Fibroblast of lung (primary cell): ENCODE measurements around the gene KNOP1. TPM values are rescaled to one million over a fixed set of nuclear protein-coding genes. Genes with fewer than 3 reads are reported as not detected.
"Not testable (repeated sequence)": the region's sequence is repeated elsewhere in the genome, so short reads cannot be mapped to it uniquely, and the experiment has no call there.

Experiments used
- DNase-seq, 2 donors: peaks; one replicate each; pipeline versions ENCODE4 v3.0.0 to v3.0.0-alpha.2; 2010; ENCODE audit warnings: low read depth in 2 of 2
- H2AFZ ChIP-seq: 2 replicates; pipeline ENCODE4 v1.5.1; 2012; ENCODE audit warnings: low read length, control low read depth, inconsistent platforms
- H3K27ac ChIP-seq: 2 replicates; pipeline ENCODE4 v1.5.1; 2011; ENCODE audit warnings: low read length, control low read depth; ENCODE audit not compliant: insufficient read depth
- H3K27me3 ChIP-seq: 2 replicates; pipeline ENCODE4 v1.5.1; 2011; ENCODE audit warnings: mild to moderate bottlenecking, low read length; ENCODE audit not compliant: control insufficient read depth, insufficient read depth
- H3K36me3 ChIP-seq: 2 replicates; pipeline ENCODE4 v1.5.1; 2011; ENCODE audit warnings: low read length; ENCODE audit not compliant: control insufficient read depth, insufficient read depth
- H3K4me1 ChIP-seq: 2 replicates; pipeline ENCODE4 v1.5.1; 2011; ENCODE audit warnings: low read length; ENCODE audit not compliant: control insufficient read depth, insufficient read depth; ENCODE audit errors: extremely low read depth
- H3K4me2 ChIP-seq: 2 replicates; pipeline ENCODE4 v1.5.1; 2011; ENCODE audit warnings: low read length, control low read depth; ENCODE audit not compliant: insufficient read depth; ENCODE audit errors: extremely low read depth
- H3K4me3 ChIP-seq, 4 experiments: fragments of 200-600 bp in 1 of 4; sonication (generic) in 1 of 4; replicated peaks in 1 of 4; 2 replicates each; pipeline ENCODE4 v1.5.1; 2011 to 2016; ENCODE audit warnings: low read length in 4 of 4, low read depth in 3 of 4, mild to moderate bottlenecking in 3 of 4, control low read depth in 2 of 4, inconsistent platforms in 1 of 4, mixed read lengths in 1 of 4; ENCODE audit not compliant: insufficient read depth in 1 of 4; ENCODE audit errors: control extremely low read depth in 1 of 4
- H3K79me2 ChIP-seq: 2 replicates; pipeline ENCODE4 v1.5.1; 2012; ENCODE audit warnings: mild to moderate bottlenecking, low read length, inconsistent platforms; ENCODE audit not compliant: control insufficient read depth, insufficient read depth
- H3K9ac ChIP-seq: 2 replicates; pipeline ENCODE4 v1.5.1; 2011; ENCODE audit warnings: mild to moderate bottlenecking, low read length, control low read depth; ENCODE audit not compliant: insufficient read depth
- H3K9me3 ChIP-seq: 2 replicates; pipeline ENCODE4 v1.5.1; 2012; ENCODE audit warnings: low read depth, low read length; ENCODE audit not compliant: control insufficient read depth, insufficient read depth
- H4K20me1 ChIP-seq: 2 replicates; pipeline ENCODE4 v1.5.1; 2011; ENCODE audit warnings: low read length; ENCODE audit not compliant: control insufficient read depth, insufficient read depth; ENCODE audit errors: extremely low read depth
- EZH2 ChIP-seq: IDR thresholded peaks from 2 replicates; pipeline ENCODE4 v1.5.1; 2012; ENCODE audit warnings: low read length, control low read depth, mild to moderate bottlenecking; ENCODE audit errors: missing control alignments
- polyA plus RNA-seq, 2 donors: library from polyadenylated mRNA; depleted of rRNA in 1 of 2; stranded (reverse) in 1 of 2; unstranded in 1 of 2; fragments of >200 nt; gene quantifications; 2 replicates each; pipeline ENCODE4 v1.2.1, GENCODE V29; 2011 to 2012; ENCODE audit warnings: missing spikeins in 1 of 2
- total RNA-seq: library from RNA; depleted of rRNA; stranded (reverse); fragments of >200 nt; gene quantifications from 2 replicates; pipeline ENCODE4 v1.2.1, GENCODE V29; 2014
- TF ChIP-seq, protein P1 (sequence below), 2 donors: IDR thresholded peaks in 1 of 2; conservative IDR thresholded peaks in 1 of 2; 1 replicate in 1 of 2; 2 replicates in 1 of 2; pipeline ENCODE4 v1.5.1; 2011 to 2012; ENCODE audit warnings: low read length in 2 of 2, control low read depth in 1 of 2, inconsistent platforms in 1 of 2, low read depth in 1 of 2, mild to moderate bottlenecking in 1 of 2

KNOP1 gene
- total and polyA plus RNA-seq, 2 donors (not counting 1 experiment from before 2014, with no cell fraction given), result 7.8 to 12.1 TPM

DNA sequence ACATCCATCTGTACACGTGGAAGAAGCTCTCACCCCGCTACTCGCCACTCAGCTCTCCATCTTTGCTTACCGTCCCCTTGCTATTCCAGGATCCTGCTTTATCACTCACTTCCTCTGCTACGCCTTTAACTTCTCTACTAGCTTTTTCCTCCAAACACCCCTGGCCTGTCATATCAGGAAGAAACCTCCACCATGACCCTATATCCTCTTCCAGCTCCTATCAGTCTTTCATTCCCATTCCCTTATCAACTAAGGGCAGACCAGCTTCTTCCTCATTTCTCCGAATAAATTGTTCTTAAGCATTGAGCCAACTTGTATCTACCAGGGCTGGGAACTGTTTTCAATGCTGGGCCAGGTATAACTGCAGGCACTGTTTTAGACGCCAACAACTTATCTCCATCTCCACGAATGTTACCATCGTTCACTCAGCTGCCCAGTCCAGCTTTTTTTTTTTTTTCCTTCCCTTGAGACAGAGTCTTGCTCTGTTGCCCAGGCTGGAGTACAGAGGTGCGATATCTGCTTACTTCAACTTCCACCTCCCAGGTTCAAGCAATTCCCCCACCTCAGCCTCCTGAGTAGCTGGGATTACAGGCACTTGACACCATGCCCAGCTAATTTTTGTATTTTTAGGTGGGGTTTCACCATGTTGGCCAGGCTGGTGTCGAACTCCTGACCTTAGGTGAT lies 4.4 kb upstream of the KNOP1 start:
- TF ChIP-seq, protein P1, sequence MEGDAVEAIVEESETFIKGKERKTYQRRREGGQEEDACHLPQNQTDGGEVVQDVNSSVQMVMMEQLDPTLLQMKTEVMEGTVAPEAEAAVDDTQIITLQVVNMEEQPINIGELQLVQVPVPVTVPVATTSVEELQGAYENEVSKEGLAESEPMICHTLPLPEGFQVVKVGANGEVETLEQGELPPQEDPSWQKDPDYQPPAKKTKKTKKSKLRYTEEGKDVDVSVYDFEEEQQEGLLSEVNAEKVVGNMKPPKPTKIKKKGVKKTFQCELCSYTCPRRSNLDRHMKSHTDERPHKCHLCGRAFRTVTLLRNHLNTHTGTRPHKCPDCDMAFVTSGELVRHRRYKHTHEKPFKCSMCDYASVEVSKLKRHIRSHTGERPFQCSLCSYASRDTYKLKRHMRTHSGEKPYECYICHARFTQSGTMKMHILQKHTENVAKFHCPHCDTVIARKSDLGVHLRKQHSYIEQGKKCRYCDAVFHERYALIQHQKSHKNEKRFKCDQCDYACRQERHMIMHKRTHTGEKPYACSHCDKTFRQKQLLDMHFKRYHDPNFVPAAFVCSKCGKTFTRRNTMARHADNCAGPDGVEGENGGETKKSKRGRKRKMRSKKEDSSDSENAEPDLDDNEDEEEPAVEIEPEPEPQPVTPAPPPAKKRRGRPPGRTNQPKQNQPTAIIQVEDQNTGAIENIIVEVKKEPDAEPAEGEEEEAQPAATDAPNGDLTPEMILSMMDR (conservative IDR thresholded peaks at IDR 0.05 in 1 of 2, IDR thresholded peaks at IDR 0.05 in 1 of 2; ENCODE audit: low read depth in 1 of 2, low read length in 2 of 2), result no peak
- no peak for TF ChIP-seq EZH2
- peaks cover 5% of the 10 kb centered on the region for H3K79me2 ChIP-seq

DNA sequence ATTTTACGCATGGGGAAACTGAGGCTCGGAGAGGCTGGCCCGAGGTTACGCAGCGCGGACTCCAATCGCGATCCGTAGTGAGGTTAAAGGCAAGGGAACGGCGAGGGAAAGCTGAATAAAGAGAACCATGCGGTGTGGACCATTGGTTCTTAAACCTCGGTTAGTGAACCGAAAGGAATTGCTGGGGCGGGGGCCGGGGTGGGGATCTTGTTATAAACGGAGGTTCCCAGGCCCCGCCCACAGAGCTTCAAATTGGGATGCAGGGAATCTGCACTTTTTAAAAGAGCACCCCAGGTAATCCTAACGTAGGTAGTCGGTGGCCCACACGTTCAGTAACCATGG lies 568 bp upstream of the KNOP1 start:
- Histone ChIP-seq H3K4me3 (peak overlapping the region; percentile 88 to 95 (median 92)), H3K27ac (peak overlapping the region; percentile 85), H2AFZ (peak overlapping the region; percentile 99), H3K27me3 (no peaks in the 10 kb centered on the region), H3K36me3 (peaks cover 4% of the 10 kb centered on the region), H3K9ac (peak overlapping the region; percentile 71), H3K4me2 (peak overlapping the region; percentile 68), H3K4me1 (no peaks in the 10 kb centered on the region), H4K20me1 (no peaks in the 10 kb centered on the region), H3K9me3 (no peaks in the 10 kb centered on the region), H3K79me2 (peaks cover 24% of the 10 kb centered on the region)
- peak; percentile 18 to 30 for DNase-seq
- TF ChIP-seq EZH2, result no peak
- TF ChIP-seq, protein P1 (conservative IDR thresholded peaks at IDR 0.05 in 1 of 2, IDR thresholded peaks at IDR 0.05 in 1 of 2; ENCODE audit: low read depth in 1 of 2, low read length in 2 of 2), result no peak

More for the DNA sequence above, 4.4 kb upstream of the KNOP1 start:
- no peak overlapping the region for H2AFZ ChIP-seq
- no peak for DNase-seq
- H3K27me3 ChIP-seq, result no peaks in the 10 kb centered on the region
- no peaks in the 10 kb centered on the region for H4K20me1 ChIP-seq
- no peaks in the 10 kb centered on the region for H3K9me3 ChIP-seq
- H3K9ac ChIP-seq, result no peak overlapping the region
- H3K4me3 ChIP-seq, result no peak overlapping the region
- no peaks in the 10 kb centered on the region for H3K4me1 ChIP-seq
- H3K36me3 ChIP-seq, result no peaks in the 10 kb centered on the region
- H3K27ac ChIP-seq, result no peak overlapping the region
- H3K4me2 ChIP-seq, result no peak overlapping the region

DNA sequence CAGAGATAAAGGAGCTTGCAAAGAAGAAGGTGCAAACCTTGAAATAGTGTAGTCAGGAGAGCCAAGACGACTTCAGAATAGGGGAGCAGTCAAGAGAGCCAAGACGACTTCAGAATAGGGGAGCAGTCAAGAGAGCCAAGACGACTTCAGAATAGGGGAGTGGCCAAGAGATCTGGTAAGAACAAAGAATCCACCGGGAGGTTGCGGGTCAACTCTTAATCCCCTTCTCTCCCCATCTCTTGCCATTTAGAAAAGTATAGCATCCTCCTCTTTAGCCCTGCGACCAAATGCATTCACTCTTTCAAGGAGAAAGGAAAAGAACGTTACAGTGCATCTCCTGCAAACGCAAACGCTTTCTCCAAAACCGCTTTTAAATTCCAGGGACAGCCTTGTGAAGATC lies 713 bp downstream of the KNOP1 start:
- H2AFZ ChIP-seq, result peak overlapping the region; percentile 71
- TF ChIP-seq, protein P1 (conservative IDR thresholded peaks at IDR 0.05 in 1 of 2, IDR thresholded peaks at IDR 0.05 in 1 of 2; ENCODE audit: low read depth in 1 of 2, low read length in 2 of 2), result no peak
- no peak for TF ChIP-seq EZH2
- H3K79me2 ChIP-seq, result peaks cover 27% of the 10 kb centered on the region
- no peaks in the 10 kb centered on the region for H4K20me1 ChIP-seq
- H3K4me2 ChIP-seq, result peak overlapping the region; percentile 84
- H3K9me3 ChIP-seq, result no peaks in the 10 kb centered on the region
- peak overlapping the region; percentile 85 for H3K27ac ChIP-seq
- H3K4me3 ChIP-seq, result peak overlapping the region; percentile 88 to 95 (median 92)
- H3K9ac ChIP-seq, result peak overlapping the region; percentile 71
- H3K27me3 ChIP-seq, result no peaks in the 10 kb centered on the region
- peak in 1 of 2 donors; percentile 16 for DNase-seq
- H3K4me1 ChIP-seq, result no peaks in the 10 kb centered on the region
- H3K36me3 ChIP-seq, result peaks cover 9% of the 10 kb centered on the region

DNA sequence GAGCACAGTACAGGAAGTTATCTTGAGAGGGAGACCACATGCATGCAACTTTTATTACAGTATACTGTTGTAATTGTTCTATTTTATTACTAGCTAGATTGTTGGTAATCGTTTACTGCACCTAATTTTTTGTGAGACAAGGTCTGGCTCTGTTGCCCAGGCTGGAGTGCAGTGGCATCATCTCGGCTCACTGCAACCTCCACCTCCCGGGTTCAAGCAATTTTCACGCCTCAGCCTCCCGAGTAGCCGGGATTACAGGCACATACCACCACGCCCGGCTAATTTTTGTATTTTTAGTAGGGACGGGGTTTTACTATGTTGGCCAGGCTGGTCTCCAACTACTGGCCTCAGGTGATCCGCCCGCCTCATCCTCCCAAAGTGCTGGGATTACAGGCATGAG lies 1.3 kb downstream of the KNOP1 start:
- not testable (repeated sequence) for H3K9me3 ChIP-seq

More for the DNA sequence above, 1.3 kb downstream of the KNOP1 start:
- peak overlapping the region; percentile 88 to 95 (median 92) for H3K4me3 ChIP-seq
- H3K79me2 ChIP-seq, result peaks cover 30% of the 10 kb centered on the region
- not testable (repeated sequence) for DNase-seq, H3K4me1 ChIP-seq, H3K36me3 ChIP-seq, H3K27me3 ChIP-seq, H3K27ac ChIP-seq, H4K20me1 ChIP-seq, H3K9ac ChIP-seq, H2AFZ ChIP-seq
- peak overlapping the region; percentile 84 for H3K4me2 ChIP-seq
